NCI-H345 (cell line): Measurements from ENCODE around the gene GAPVD1.
"Not testable (repeated sequence)": the region's sequence is repeated elsewhere in the genome, so short reads cannot be mapped to it uniquely, and the experiment has no call there.

ENCODE experiments used
- DNase-seq: peaks from one replicate; lab custom pipeline; 2025; lab: John Stamatoyannopoulos, UW

Gene GAPVD1, protein sequence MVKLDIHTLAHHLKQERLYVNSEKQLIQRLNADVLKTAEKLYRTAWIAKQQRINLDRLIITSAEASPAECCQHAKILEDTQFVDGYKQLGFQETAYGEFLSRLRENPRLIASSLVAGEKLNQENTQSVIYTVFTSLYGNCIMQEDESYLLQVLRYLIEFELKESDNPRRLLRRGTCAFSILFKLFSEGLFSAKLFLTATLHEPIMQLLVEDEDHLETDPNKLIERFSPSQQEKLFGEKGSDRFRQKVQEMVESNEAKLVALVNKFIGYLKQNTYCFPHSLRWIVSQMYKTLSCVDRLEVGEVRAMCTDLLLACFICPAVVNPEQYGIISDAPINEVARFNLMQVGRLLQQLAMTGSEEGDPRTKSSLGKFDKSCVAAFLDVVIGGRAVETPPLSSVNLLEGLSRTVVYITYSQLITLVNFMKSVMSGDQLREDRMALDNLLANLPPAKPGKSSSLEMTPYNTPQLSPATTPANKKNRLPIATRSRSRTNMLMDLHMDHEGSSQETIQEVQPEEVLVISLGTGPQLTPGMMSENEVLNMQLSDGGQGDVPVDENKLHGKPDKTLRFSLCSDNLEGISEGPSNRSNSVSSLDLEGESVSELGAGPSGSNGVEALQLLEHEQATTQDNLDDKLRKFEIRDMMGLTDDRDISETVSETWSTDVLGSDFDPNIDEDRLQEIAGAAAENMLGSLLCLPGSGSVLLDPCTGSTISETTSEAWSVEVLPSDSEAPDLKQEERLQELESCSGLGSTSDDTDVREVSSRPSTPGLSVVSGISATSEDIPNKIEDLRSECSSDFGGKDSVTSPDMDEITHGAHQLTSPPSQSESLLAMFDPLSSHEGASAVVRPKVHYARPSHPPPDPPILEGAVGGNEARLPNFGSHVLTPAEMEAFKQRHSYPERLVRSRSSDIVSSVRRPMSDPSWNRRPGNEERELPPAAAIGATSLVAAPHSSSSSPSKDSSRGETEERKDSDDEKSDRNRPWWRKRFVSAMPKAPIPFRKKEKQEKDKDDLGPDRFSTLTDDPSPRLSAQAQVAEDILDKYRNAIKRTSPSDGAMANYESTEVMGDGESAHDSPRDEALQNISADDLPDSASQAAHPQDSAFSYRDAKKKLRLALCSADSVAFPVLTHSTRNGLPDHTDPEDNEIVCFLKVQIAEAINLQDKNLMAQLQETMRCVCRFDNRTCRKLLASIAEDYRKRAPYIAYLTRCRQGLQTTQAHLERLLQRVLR (N-terminal part only)

GRCh38 chr9:125261501-125262293 is at the start of gene GAPVD1:
Gene GAPVD1, plus strand, starts transcription at chr9:125261826. Its CDS starts 37,096 bp downstream, at chr9:125298922.
- peak; percentile 94 for DNase-seq

DNA sequence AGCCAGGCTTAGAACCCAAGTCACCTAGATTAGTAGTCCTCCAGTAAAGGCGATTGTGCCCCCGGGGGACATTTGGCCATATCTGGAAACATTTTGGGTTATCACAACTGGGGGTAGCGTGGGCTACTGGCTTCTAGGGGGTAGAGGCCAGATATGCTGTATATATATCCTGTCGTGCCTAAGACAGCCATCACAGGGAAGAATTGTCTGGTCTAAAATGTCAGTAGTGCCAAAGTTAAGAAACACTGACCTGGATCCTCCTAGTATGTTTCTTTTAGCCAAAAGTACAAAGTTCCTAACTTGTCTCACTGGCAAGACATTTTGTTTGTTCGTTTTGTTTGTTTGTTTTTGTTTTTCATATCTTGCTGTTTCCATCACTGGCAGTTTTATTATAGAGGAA is 47.4 kb upstream of the GAPVD1 start:
- DNase-seq, result no peak

- no peak for DNase-seq
Measured at GRCh38 chr9:125218621-125219020, 43.0 kb upstream of the GAPVD1 start.

- not testable (repeated sequence) for DNase-seq
Measured at GRCh38 chr9:125224858-125225257, 36.8 kb upstream of the GAPVD1 start.

- no peak for DNase-seq
Measured at GRCh38 chr9:125227761-125228160, 33.9 kb upstream of the GAPVD1 start.

DNA sequence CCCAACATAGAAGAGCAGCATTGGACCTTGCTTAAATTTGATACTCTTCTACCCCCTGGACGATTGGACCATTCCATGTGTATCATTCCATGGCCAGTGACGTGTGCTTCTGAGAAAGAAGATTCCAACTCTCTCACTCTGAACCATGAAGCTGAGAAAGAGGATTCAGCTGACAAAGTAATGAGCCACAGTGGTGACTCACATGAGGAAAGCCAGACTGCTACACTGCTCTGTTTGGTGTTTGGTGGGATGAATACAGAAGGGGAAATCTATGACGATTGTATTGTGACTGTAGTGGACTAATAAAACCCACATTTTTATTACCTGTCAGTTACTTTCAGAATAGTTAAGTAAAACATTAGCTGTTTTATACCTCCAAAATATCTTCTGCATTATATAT is 27.9 kb upstream of the GAPVD1 start:
- DNase-seq, result no peak

DNA sequence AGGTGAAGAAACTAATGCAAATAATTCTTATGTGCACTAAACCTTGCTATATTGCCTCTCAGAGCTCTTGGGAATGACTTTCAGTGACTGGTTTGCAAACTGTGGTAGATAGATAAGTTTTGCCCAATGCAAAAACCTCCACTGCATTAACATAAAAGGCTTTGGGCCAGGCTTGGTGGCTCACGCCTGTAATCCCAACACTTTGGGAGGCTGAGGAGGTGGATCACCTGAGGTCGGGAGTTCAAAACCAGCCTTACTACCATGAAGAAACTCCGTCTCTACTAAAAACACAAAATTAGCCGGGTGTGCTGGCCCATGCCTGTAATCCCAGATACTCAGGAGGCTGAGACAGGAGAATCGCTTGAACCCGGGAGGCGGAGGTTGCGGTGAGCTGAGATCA is 27.5 kb upstream of the GAPVD1 start:
- DNase-seq, result not testable (repeated sequence)

GRCh38 chr9:125235804-125236519 is 25.7 kb upstream of the GAPVD1 start:
- no peak for DNase-seq

- DNase-seq, result not testable (repeated sequence)
Measured at GRCh38 chr9:125236520-125237159, 25.0 kb upstream of the GAPVD1 start.

DNA sequence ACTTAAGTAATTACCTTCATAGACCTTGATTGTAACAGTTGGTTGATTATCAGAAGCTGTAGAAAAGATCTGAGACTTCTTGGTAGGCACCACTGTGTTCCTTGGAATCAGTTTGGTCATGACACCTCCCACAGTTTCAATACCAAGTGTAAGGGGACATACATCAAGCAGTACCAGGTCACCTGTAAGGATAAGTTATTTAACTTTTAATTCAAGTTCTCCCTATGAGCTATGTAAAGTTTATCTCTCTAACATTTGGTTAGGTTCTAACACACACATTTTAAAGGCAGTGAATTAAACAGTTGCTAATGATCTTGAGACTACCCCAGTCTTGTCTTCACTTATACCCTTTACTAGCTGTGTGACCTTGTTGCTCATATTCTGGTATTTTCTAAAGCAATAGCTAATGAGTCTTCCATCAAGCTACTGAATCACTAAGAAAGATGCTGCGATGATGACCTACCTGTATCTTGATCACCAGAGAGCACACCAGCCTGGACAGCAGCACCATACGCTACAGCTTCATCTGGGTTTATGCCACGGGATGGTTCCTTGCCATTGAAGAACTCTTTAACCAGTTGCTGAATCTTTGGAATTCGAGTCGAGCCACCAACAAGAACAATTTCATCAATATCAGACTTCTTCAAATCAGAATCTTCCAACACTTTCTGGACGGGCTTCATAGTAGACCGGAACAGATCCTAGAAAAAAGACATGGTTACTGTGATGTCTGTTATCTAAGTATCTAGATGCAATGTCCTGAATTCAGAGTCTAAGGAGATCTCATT is 23.3 kb upstream of the GAPVD1 start:
- DNase-seq, result no peak

GRCh38 chr9:125238915-125239446 is 22.6 kb upstream of the GAPVD1 start:
- no peak for DNase-seq

GRCh38 chr9:125239631-125240597 is 21.7 kb upstream of the GAPVD1 start:
- no peak for DNase-seq

- DNase-seq, result peak; percentile 38
Measured at GRCh38 chr9:125240649-125240999, 21.0 kb upstream of the GAPVD1 start.

GRCh38 chr9:125241000-125241862 is 20.4 kb upstream of the GAPVD1 start, which contains the start of gene HSPA5:
Gene HSPA5, minus strand, starts transcription at chr9:125241343. Its CDS starts 217 bp downstream, at chr9:125241126.
- peak; percentile 100 for DNase-seq

DNA sequence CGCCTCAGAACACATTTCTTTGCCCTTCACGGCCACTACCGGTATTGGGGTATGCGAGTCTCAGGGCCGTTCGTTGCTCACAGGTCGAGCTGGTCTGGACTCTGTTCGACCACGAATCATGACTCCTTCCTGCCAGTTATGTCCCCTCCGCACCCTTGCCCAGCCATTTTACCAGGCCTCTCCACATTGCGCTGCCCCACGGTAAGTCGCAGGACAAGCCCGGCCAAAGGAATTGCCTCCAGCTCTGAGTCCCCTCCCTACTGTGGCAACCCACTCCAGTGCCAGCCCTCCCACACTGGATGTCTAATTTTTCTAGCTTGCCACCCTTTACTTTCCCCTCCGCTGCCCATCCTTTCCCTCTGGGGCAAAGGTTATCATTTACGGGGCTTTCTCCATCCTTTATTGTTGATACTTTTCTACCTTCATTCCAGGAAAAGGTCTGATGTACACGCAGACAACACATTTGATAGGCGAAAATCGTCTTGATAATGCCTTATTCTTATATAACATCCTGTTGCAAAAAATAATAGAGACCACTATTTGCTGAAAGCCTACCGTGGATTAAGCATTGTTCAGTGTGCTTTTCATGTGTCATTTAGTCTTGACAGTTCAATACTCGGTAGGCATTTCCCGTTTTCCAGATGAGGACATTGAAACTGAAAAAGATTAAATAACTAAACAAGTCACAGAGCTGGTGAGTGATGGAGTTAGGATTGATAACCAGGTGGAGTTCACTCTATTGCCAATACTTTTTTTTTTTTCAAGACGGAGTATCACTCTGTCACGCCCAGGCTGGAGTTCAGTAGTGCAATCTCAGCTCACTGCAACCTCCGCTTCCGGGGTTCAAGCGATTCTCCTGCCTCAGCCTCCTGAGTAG is 19.5 kb upstream of the GAPVD1 start:
- DNase-seq, result peak; percentile 24

DNA sequence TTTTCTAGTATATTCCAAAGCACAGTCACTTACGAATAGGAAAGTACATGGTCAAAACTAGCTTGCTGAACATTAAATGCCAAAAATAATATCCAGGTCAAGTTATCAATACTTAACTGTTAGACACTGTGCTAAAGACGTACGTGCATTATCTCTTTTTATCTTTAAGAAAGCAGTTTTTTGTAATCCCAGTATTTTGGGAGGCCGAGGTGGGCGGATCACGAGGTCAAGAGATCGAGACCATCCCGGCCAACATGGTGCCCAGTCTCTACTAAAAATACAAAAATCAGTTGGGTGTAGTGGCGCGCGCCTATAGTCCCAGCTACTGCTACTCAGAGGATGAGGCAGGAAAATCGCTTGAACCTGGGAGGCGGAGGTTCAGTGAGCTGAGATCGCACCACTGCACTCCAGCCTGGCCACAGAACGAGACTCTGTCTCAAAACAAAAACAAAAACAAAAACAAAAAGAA is 17.8 kb upstream of the GAPVD1 start:
- no peak for DNase-seq
